Effector CD8-positive, alpha-beta T cell (primary cell): Measurements from ENCODE around the gene DLG2.

Experiments used
- DNase-seq: peaks from one replicate; lab custom pipeline; 2025; lab: John Stamatoyannopoulos, UW

DLG2 gene

DNA sequence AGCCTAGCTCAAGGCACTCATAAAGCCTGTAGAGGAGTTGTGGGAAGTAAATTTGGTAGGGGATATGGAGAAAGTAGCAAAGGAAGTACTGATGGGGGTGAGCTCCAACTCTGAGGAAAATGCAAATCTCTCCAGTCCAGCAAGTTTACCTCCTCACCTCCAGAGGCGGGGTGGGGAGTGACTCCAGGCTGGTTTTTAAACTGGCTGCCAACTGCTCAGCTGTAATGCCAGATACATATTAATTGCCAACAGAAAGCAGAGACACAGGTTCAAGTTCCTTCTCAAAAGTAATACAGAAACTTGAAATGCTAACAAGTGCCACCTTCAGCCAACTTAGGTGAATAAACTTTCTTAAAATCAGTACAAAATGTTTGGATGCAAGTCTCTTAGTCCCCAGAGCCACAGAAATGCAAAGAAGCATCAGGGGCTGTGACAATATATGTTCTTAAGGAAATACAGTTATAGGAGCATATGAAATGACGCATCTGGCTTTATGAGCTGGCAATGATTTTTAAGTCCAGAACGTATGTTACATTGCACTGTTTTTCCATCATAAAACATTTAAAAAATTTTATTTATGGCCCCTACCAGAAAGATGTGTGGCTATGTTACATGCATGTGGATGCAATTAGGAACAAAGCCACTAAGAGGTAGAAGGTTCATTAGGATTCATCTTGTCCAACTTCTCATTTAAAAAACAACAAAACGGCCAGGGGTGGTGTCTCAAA lies 1904.6 kb downstream of the DLG2 start:
- no peak for DNase-seq

DNA sequence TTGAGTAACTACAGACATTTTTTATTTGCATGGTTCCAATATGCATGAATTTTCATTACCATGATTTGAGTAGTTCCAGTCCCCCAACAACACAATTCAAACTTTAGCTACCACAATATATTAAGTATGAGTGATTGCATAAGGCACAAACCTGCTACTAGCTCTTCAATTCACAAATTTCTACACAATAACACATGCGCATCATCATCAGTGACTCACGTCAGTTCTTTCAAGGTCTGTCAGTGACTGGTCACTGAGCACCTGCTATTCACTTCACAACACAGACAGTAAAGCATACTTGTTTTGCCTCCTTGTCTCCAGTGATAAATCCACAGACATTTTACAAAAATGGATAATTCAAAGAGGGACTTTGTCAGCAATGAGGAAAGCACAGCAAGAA lies 1905.9 kb downstream of the DLG2 start:
- no peak for DNase-seq

DNA sequence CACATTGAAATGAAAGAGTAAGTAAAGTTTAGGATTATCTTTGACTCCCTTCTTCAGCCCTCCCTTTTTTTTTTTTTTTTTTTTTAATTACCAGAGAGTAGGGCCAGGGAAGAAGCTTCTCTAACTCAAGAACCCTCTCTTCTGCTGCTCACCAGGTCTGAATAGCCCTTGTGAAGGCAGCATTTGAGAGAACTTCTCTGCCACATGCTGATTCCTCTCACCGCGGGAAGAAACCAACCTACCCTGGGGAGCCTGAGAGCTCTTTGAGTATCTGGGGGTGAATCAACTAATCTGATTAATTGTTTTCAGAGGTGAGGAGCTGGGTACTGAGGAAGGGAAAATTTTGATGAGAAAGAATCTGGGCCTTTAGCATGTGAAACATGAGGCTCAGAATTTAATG lies 1906.5 kb downstream of the DLG2 start:
- DNase-seq, result no peak

DNA sequence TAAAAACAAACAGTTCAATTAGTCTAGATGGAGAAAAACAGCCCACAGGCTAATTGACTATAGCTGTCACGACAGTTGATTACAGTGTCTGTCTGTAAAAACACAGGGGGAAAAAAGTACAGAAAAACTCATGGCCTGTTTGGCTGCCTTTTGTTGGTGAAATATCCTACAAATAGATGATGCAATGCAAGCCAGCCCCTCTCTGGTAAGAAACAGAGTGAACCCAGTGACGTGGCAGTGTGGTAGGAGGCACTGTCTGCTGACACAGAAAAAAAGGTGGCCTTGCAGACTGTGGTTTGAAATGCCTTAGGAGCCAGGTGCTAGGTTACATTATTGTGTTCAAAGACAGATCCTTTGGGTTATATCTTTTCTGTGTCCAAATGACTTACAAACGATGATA lies 1909.6 kb downstream of the DLG2 start:
- DNase-seq, result no peak

DNA sequence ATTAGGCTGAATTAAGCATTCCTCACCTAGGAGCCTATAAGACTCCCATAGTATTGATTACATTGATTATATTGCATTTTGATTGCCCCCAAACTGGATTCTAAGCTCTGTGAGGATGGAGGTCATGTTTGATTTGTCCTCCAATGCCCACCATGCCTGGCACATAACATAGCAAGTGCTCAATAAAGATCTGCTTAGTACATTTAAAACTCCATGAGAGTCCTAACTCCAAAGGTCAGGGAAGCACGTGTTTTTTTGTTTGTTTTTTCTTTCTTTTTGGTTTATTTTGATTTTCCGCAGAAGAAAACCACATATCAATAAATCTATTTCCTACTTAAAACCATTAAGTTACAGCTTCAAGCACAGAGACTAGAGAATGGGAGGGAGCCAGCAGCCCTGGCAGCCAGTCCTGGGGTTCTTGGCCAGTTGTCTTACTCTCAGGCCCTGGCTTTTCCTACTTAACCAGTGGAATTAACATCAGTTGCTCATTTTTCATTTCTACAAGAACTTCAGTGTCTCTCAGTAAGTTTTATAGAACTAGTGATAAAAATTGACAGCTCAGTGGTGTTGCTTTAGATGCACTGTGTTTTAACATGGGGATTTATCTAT lies 1911.1 kb downstream of the DLG2 start:
- DNase-seq, result no peak

DNA sequence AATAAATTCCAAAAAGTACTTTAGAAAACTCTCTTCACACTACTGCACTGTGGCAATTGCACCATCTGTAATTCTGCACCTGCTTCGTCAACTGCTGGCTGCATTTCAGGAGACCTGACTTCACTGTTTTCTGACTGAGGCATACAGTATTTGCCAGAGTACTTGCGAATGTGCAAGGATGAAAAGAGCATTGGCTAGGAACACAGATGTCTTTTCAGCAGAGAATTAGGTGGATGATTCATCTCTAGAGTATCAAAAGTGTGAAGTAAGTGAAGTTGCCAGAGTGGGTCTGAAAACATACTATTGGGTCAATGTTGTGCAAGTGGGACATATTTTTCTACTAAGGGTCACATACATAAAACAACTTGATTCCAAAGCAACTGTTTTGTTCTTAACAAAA lies 1913.4 kb downstream of the DLG2 start:
- no peak for DNase-seq

DNA sequence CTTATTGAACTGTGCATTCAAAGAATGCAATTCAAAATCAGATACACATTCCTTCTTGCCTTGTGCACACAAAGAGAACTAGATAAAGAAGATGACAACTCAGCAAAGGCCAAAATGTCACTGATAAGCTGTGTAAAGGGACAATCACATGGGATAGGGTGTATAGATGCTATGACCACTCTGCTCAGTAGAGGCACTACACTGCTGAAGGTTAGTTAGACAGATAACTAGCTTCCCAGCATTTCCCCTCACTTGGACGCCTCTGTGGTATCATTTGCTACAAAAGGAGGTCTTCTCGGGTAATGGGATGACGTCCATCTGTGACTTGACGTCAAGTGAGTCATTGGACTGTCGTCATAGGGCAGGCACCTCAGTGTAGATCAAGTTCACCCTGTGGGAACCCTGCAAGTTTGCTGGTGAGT lies 1916.0 kb downstream of the DLG2 start:
- DNase-seq, result no peak

DNA sequence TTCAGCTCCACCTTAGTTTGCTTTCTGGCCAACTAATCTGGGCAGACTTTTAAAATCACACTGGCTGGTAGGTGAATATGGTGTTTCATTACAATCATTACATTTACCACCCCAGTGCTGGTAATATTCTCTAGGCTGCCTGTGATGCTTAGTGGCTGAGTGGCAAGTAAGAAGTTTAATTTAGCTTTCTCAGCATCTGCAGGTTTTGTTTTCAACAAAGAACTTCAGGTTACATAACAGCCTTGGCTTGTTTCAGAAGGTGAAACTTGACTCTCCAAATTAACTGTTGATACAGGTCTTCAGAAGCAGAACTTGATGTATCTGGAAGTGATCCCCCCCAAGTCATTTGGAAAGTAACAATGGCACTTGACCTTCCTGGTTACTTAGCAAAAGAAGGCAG lies 1917.7 kb downstream of the DLG2 start:
- no peak for DNase-seq

DNA sequence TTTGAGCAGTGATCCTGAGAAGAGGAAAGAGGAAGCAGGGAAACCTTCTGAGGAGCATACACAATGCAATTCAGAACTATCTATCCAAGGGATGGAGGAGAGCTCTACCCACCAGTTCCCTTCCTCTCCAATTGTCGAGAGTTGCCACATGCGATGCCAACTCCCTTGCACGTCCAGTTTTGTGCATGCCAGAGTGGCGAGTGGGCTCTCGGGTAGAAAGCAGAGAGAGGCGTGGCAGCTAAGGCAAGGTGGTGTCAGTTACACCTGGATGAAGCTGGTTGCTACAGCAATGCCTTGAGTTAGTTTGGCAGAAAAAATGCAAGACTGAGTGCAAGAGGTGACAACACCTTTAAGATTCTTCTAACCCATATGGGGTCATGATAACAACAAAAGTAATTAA lies 1920.6 kb downstream of the DLG2 start:
- no peak for DNase-seq

DNA sequence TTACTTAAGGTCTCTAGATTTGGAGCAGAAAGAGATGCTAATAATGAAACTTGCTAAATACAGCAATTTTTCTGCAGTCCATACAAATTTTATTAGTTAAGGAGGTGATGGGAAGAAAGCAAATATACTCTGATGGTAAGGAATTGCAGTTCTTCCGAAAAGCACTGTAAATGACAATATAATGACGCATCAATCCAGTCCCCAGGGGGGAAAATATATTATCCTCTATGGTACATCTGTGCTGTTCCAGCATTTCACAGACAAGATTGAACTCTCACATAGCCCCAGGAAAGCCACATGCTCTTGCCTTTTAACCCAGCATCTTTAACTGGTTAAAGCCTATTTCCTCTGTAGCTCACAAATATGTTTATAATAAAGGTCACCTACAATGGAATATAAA lies 1924.3 kb downstream of the DLG2 start:
- DNase-seq, result no peak

DNA sequence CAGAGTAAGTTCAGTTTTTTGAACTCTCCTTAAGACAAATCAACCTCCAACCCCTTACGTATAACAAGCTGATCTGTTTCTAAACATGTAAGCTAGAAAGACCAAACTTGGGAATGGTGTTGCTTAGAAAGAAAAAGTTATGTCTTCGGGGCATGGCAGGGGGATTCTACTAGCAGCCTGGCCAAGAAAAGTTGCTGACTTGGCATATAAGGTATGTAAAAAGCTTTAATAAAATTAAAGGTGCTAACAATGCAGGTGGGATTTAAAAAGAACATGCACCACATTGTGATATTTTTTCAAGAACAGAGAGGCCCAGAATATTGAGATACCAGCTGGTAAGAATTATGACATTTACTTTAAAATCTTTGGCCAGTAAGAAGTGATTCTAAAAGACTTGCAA lies 1929.6 kb downstream of the DLG2 start:
- DNase-seq, result no peak

DNA sequence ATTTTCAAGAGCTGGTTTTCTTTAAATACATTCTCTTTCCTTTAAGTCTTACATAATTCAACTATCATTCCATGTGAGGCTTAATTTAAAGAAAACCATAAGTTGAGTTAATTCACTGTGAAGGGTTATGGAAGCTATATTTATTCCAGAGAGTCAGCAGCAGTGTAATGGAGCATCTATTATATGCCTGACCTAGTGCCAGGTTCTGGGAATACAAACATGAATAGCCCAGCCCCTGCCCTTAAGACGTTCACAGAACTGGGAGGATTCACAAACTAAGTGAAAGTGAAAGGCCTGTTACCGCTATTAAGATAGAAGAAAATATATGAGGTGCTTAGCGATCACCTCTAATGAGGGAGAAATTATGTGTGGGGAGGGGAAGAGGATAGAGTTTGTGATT lies 1932.1 kb downstream of the DLG2 start:
- DNase-seq, result no peak

DNA sequence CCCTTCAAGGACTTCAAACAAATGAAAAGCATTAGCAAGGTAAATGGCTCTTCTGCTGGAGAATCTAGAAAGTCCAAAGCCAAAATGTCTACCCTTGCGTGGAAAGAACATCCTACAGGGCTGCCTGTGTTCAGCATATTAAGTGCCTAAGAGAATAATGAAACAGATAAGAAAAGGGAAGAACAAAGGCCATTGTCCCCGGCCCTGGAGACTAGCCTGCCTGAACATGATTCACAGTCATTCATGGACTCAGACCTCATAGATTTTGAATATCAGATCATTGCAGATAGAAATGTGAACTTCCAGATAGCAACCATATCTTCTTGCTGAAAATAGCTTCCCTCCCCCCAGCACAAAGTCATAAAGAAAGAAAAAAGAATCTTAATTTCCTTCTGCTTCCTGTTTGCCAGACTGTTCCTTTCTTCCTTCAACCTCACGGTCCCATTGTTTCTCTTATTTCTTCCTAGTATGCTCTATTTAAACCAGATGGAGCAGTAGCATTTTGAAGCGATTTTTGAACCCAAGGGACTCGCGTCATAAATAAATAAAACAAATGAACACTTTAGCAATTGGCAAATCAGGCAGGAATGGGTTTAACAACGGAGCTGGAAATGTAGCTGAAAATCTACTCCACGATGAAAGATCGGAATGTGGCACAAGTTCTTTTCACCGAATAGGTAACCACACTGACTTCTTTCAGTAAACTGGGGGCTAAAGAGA lies 1932.8 kb downstream of the DLG2 start:
- DNase-seq, result no peak

DNA sequence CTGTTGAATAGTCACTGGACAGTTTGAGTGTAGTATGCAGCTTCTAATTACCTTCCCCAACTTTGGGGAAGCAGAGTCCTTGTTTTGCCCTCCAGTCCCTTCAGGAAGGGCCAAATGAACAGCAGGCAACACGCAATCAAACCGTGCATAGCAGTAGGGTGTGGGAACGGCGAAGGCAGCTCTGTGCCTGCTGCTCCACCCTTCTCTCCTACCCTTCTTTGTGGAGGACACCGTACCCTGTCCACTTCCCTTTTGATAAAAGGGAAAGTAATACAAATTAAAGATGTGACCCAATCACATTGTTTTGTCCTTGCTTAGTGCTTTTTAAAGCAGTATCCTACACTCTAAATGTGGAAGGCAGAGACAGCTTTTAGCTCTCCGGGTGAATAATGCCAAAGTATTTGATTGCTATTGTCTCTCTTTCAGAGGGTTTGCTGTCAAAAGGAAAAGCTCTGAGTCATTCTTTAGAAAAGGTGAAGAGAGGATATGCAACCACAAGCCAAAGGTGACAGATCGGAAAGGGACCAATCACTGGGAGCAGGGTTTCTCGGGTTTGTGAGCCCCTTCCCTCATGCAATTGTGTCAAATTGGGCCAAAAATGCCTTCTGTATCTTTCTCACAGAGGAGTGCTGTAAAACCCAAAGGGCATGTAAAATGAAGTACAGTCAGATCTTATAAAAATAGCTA lies 1933.7 kb downstream of the DLG2 start:
- no peak for DNase-seq

DNA sequence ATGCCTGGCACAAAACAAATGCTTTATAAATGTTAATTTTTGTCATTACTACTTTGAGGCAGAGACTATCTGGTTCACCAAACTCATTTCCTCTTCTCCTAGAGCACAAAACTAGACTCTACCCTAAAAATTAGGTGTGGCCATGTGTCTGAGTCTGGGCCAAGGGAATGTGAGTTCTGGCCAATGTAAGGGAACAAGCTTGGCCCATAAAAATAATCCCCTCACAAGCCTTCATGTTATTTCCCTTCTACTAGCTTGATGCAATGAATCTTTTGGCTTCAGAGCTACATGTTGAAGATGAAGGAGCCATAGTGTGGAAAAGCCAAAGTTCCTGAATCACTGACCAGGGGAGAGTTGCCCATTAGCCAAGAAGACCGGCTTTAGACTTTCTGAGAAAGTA lies 1934.5 kb downstream of the DLG2 start:
- no peak for DNase-seq

DNA sequence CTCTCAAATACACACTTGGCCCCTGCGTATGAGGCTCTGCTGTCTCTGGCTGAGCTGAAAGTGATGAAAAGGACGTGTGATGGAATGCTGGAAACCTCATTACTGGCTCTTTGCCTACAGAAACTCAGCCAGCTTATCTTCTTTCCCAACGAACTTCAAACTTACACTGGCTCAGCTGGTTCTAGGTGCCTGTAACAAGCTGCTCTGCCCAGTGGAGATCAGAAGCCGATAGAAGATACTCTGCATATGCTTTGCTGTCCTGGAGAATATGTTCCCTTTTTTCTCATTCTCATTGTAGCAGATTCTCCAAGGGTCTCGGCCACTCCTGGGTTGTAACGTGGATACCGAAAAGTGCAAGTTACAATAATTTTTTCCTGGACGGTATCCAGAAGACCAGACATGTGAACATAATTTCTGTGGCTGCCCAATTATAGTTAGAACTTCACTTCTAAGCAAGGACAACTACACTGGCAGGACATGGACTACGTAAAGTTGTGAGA lies 1935.6 kb downstream of the DLG2 start:
- no peak for DNase-seq

DNA sequence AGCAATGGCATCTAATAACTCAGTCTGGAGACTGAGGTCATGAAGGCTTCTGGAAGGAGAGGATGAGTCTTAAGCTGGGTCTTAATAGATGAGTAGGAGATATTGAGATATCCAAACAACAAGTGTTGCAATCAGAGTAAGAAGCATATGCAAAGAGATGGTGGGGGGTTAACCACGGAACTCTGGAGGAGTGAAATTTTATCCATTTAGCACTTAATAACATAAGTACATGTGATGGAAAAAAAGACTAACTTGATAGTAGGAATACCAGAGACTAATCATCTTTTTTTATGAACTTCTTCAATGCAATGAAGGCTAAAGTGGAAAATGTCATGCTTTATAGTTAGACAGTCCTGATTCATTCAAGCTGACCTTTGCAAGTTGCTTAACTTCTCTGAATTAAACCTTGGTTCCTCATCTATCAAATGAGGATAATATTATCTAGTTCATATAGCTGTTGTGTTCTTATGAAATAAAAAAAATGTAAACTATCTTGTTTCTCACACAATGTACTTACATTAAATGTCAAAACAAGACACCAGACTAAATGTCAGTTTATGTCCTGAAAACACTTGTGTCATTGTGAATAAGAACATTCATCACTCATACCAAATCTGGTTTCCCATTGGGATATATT lies 1937.9 kb downstream of the DLG2 start:
- no peak for DNase-seq

DNA sequence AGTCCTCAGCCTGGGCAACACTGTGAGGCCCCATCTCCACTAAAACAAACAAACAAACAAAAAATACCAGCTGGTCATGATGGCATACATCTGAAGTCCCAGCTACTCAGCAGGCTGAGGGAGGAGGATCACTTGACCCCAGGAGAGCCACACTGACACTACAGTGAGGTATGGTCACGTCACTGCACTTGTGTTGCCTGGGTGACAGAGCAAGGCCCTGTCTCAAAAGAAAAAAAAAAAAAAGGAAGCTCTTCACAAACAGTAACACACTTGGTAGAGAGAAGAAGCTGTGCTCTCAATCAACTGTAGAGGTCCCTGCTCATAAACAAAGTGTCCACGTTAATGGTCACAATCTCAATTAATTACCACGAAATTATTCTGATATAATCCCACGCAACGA lies 1939.4 kb downstream of the DLG2 start:
- no peak for DNase-seq

DNA sequence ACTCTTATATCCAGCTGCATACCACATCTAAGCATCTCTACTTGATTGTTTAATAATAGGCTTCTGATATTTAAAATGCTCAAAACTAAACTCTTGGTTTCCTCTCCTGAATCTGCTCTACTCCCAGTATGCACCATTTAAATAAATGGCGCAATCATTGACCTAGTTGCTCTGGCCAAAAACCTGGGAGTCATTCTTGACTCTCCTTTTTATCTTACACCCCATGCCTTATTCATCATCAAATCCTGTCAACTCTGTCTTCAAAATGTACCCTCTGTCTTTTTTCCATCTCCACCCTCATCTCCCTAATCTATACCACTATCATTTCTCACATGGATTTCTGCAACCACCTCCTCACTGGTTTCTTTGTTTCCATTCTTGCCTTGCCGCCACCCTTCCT lies 1941.4 kb downstream of the DLG2 start:
- DNase-seq, result no peak

DNA sequence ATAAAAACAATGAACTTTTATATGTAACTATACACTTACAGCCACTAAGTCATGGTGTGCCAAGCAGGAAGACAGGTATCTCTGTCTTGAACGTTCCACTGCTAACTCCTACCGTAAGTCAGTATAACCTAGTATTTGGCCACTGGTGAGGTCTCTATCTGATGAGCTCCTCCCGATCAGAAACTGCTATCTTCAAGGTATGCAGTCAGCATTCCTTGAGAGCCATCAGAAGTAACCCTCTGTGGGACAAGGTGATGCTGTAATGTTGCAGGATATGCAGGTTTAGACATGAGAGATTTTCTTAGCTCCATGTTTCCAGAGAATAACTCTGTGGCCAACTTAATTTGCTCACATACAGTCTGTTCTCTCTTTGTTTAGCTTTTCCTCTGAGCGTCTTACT lies 1943.1 kb downstream of the DLG2 start:
- no peak for DNase-seq

DNA sequence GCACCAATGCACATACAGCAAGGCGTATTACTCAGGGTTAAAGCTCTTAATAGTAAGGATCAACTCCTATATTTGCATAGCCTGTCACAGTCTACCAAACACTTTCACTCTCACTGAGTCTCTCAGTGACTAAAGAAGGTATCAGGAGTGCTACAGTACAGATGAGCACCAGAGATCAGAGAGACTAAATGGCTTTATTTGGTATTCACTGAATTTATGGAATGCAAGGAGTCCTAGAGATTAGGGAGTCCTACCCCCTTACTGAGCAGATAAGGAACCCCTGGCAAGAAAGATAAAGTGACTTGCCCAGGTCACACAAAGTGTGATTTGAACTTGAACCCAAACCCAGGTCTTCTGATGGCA lies 1944.6 kb downstream of the DLG2 start:
- DNase-seq, result no peak

DNA sequence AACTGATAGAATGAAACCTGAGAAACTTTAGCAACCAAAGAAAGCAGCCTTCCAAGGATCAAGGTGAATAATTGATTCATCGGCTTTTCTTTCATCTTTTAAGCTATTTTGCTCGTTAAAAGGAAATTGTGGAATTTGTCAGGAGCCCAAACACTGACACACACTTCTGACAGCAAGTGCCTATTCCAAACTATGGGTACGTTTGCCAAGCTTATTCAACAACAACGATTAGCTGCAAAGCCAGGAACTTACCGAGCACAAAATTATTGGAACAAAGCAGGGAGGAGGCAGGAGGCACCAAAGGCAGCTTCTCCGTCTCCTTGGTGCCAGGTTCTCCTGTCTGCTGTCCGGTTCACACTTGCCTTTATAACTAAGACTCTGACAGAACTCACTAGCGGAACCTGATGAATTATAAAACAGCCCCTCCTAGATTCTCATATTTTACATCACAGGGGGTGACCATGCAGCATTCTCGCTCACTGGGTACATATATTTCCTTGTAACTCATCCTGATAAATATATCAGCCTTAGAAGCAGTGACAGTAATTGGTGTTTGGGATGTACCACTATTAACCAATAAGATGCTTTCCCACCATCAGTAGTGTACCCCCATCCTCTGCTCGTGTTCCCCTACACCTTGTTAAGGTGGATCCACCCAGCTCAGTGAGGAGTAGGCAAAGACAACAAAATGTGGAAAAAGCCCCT lies 1945.1 kb downstream of the DLG2 start:
- DNase-seq, result no peak
